ENCODE measurements around the gene TAF4B.

The TAF4B gene, protein sequence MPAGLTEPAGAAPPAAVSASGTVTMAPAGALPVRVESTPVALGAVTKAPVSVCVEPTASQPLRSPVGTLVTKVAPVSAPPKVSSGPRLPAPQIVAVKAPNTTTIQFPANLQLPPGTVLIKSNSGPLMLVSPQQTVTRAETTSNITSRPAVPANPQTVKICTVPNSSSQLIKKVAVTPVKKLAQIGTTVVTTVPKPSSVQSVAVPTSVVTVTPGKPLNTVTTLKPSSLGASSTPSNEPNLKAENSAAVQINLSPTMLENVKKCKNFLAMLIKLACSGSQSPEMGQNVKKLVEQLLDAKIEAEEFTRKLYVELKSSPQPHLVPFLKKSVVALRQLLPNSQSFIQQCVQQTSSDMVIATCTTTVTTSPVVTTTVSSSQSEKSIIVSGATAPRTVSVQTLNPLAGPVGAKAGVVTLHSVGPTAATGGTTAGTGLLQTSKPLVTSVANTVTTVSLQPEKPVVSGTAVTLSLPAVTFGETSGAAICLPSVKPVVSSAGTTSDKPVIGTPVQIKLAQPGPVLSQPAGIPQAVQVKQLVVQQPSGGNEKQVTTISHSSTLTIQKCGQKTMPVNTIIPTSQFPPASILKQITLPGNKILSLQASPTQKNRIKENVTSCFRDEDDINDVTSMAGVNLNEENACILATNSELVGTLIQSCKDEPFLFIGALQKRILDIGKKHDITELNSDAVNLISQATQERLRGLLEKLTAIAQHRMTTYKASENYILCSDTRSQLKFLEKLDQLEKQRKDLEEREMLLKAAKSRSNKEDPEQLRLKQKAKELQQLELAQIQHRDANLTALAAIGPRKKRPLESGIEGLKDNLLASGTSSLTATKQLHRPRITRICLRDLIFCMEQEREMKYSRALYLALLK

DNA sequence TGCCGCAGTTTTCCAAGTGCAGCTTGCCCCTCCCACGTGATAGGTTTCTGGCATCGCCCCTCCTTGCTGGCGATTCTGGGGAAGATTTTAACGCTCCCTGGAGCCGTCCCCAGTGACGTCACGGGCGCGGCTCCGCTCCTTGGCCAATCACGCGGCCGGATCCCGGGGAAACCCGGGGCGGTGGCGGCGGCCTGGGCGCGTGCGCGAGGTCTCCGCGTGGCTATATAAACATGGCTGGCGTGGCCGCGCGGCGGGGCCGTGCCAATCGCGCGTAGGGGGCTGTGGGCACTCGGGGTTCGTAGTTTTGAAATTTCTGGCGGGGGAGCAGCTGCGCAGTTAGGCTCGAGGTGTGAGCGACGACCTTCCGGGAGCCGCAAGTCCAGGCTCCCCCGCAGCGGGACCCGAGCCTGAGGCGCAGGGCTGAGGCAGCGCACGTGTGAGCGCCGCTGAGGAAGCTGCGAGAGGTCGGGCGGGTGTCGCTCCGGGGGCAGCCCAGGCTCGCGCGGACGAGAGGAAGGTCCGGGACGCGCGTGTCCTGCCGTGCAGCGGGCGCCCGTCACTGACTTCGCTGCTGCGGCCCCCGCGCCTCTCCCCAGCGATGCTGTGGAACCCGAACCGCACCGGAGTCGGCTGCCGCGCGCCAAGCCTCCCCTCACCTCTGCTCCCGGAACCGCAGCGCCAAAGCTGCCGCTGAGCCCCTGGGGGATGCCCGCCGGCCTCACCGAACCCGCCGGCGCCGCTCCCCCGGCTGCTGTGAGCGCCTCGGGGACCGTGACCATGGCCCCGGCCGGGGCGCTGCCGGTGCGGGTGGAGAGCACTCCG lies at the start of gene TAF4B:
Gene TAF4B (plus strand): TSS at position 217 of the 822 bp plus-strand sequence. CDS start 489 bp downstream, at position 706.
- DNase-seq (peak; percentile 93), ATAC-seq (ENCODE audit: insufficient read depth, low read depth) (peak; percentile 87)
- Histone ChIP-seq H3K36me3 (ENCODE audit: insufficient read depth, low read length) (no peaks in the 10 kb centered on the region; the same call in 1 of the 2 replicates), H3K27ac (ENCODE audit: low read length) (peak within 1 kb of the TSS; percentile 65), H3K9me3 (ENCODE audit: insufficient read depth, low read length, severe bottlenecking) (no peaks in the 10 kb centered on the region), H3K27me3 (ENCODE audit: insufficient read depth, low read length, poor library complexity) (no peaks in the 10 kb centered on the region), H3K4me3 (ENCODE audit: low read depth in 1 of 2, low read length in 2 of 2) (peak within 1 kb of the TSS; percentile 50 to 76), H3K4me1 (ENCODE audit: insufficient read depth, low read length) (peaks cover 38% of the 10 kb centered on the region), H3K4me2 (ENCODE audit: insufficient read depth, low read length) (peak within 1 kb of the TSS; percentile 86), H3K9ac (ENCODE audit: low read depth, low read length) (peak within 1 kb of the TSS; percentile 73), H4K20me1 (ENCODE audit: insufficient read depth, low read length) (peaks cover 4% of the 10 kb centered on the region; the same call in 1 of the 2 replicates), H2AFZ (ENCODE audit: low read depth, low read length) (peak within 1 kb of the TSS; percentile 77), H3K79me2 (ENCODE audit: insufficient read depth, low read length) (peaks cover 41% of the 10 kb centered on the region)
- TF ChIP-seq CTCF (IDR thresholded peaks at IDR 0.05; ENCODE audit: borderline replicate concordance, extremely low read depth, low read length, poor library complexity, severe bottlenecking) (no peak), EZH2 (IDR thresholded peaks at IDR 0.05; ENCODE audit: borderline replicate concordance, low read depth, low read length, severe bottlenecking) (no peak)

DNA sequence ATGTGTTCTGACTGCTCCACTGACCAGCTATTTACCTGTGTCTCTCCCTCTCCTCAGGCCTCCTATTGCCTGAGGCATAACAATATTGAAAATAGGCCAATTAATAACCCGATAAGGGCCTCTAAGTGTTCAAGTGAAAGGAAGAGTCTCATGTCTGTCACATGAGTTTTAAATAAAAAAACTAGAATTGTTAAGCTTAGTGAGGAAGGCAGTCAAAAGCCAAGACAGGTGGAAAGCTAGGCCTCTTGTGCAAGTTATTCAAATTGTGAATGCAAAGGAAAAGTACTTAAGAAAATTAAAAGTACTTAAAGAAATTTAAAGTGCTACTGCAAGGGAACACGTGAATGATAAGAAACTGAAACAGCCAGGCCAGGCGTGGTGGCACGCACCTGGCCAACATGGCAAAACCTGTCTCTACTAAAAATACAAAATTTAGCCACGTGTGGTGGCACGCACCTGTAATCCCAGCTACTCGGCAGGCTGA lies 44.9 kb upstream of the TAF4B start:
- ATAC-seq (ENCODE audit: insufficient read depth, low read depth) (no peak), DNase-seq (no peak)
- H3K9ac ChIP-seq (ENCODE audit: low read depth, low read length), result no peak overlapping the region
- H3K36me3 ChIP-seq (ENCODE audit: insufficient read depth, low read length), result no peaks in the 10 kb centered on the region
- H3K9me3 ChIP-seq (ENCODE audit: insufficient read depth, low read length, severe bottlenecking), result peaks cover 7% of the 10 kb centered on the region
- no peak overlapping the region for H2AFZ ChIP-seq (ENCODE audit: low read depth, low read length)
- H3K27ac ChIP-seq (ENCODE audit: low read length), result no peak overlapping the region
- no peaks in the 10 kb centered on the region for H4K20me1 ChIP-seq (ENCODE audit: insufficient read depth, low read length)
- TF ChIP-seq EZH2 (IDR thresholded peaks at IDR 0.05; ENCODE audit: borderline replicate concordance, low read depth, low read length, severe bottlenecking) (no peak), CTCF (IDR thresholded peaks at IDR 0.05; ENCODE audit: borderline replicate concordance, extremely low read depth, low read length, poor library complexity, severe bottlenecking) (no peak)
- H3K4me3 ChIP-seq (ENCODE audit: low read depth in 1 of 2, low read length in 2 of 2), result no peak overlapping the region
- H3K79me2 ChIP-seq (ENCODE audit: insufficient read depth, low read length), result no peaks in the 10 kb centered on the region
- H3K27me3 ChIP-seq (ENCODE audit: insufficient read depth, low read length, poor library complexity), result no peaks in the 10 kb centered on the region
- peaks cover 10% of the 10 kb centered on the region for H3K4me1 ChIP-seq (ENCODE audit: insufficient read depth, low read length)
- H3K4me2 ChIP-seq (ENCODE audit: insufficient read depth, low read length), result no peak overlapping the region

DNA sequence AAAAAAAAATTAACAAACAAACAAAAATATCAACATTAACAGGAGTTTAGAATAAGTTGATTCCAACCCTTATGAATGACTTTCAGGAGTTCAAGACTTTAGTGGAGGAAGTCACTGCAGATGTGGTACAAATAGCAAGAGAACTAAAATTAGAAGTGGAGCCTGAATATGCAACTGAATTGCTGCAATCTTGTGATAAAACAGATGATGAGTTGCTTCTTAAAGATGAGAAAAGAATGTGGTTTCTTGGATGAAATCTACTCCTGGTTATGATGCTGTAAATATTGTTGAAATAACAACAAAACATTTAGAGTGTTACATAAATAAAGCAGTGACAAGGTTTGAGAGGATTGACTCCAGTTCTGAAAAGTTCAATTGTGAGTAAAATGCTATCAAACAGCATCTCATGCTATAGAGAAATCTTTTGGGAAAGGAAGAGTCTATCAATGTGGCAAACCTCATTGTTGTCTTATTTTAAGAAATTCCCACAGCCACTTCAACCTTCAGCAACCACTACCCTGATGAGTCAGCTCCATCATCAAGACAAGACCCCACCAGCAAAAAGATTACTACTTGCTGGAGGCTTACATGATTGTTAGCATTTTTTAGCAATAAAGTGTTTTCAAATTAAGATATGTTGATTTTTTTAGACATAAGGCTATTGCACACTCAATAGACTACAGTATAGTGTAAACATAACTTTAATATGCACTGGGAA lies 42.7 kb upstream of the TAF4B start:
- peaks cover 7% of the 10 kb centered on the region for H3K9me3 ChIP-seq (ENCODE audit: insufficient read depth, low read length, severe bottlenecking)
- no peaks in the 10 kb centered on the region for H3K79me2 ChIP-seq (ENCODE audit: insufficient read depth, low read length)
- H3K27ac ChIP-seq (ENCODE audit: low read length), result no peak overlapping the region; the same call in 1 of the 2 replicates
- DNase-seq (no peak), ATAC-seq (ENCODE audit: insufficient read depth, low read depth) (peak; percentile 64; the same call in 2 of the 3 replicates)
- H3K4me2 ChIP-seq (ENCODE audit: insufficient read depth, low read length), result no peak overlapping the region
- no peak overlapping the region for H3K4me3 ChIP-seq (ENCODE audit: low read depth in 1 of 2, low read length in 2 of 2)
- peaks cover 10% of the 10 kb centered on the region for H3K4me1 ChIP-seq (ENCODE audit: insufficient read depth, low read length)
- no peak overlapping the region for H3K9ac ChIP-seq (ENCODE audit: low read depth, low read length)
- H4K20me1 ChIP-seq (ENCODE audit: insufficient read depth, low read length), result no peaks in the 10 kb centered on the region
- no peak for TF ChIP-seq EZH2 (IDR thresholded peaks at IDR 0.05; ENCODE audit: borderline replicate concordance, low read depth, low read length, severe bottlenecking)
- TF ChIP-seq CTCF (IDR thresholded peaks at IDR 0.05; ENCODE audit: borderline replicate concordance, extremely low read depth, low read length, poor library complexity, severe bottlenecking), result no peak
- no peaks in the 10 kb centered on the region for H3K27me3 ChIP-seq (ENCODE audit: insufficient read depth, low read length, poor library complexity)
- no peak overlapping the region for H2AFZ ChIP-seq (ENCODE audit: low read depth, low read length)
- H3K36me3 ChIP-seq (ENCODE audit: insufficient read depth, low read length), result no peaks in the 10 kb centered on the region
